ENCODE measurements around the gene PUS7L. TPM values are rescaled to one million over a fixed set of nuclear protein-coding genes. Genes with fewer than 3 reads are reported as not detected.
A peak's percentile ranks its signal among the peaks of the same experiment; 100 is the strongest.
"Not testable (repeated sequence)": the region's sequence is repeated elsewhere in the genome, so short reads cannot be mapped to it uniquely, and the experiment has no call there.

PUS7L gene
- total RNA-seq, 4 donors from 2014 or later = 5.3 to 22.2 (median 14.6) TPM

- intact Hi-C loops (cut with DNase I) = no loop called here
These were observed 5.2 kb upstream of the PUS7L start for GRCh38 chr12:43763769-43764168.

GRCh38 chr12:43762596-43762995 is 4.0 kb upstream of the PUS7L start:
- TF ChIP-seq CTCF (IDR thresholded peaks at IDR 0.05) (no peak), POLR2A (IDR thresholded peaks at IDR 0.05) (no peak)
- no peaks in the 10 kb centered on the region for H3K9me3 ChIP-seq
- no peak for DNase-seq
- H3K36me3 ChIP-seq = peaks cover 0 to 10% (median 0%) of the 10 kb centered on the region in 3 donors
- intact Hi-C loops (cut with DNase I) = no loop called here
- peak overlapping the region in 2 of 4 donors; percentile 27 to 60 for H3K27ac ChIP-seq
- no peaks in the 10 kb centered on the region for H3K27me3 ChIP-seq
- peaks cover 5 to 46% (median 22%) of the 10 kb centered on the region in 3 donors for H3K4me1 ChIP-seq
- H3K4me3 ChIP-seq = no peak overlapping the region

More at GRCh38 chr12:43763769-43764168, 5.2 kb upstream of the PUS7L start:
- Histone ChIP-seq H3K27me3 (no peaks in the 10 kb centered on the region), H3K27ac (no peak overlapping the region), H3K36me3 (peaks cover 0 to 20% (median 0%) of the 10 kb centered on the region in 3 donors), H3K4me1 (peaks cover 5 to 39% (median 17%) of the 10 kb centered on the region in 3 donors), H3K4me3 (no peak overlapping the region), H3K9me3 (no peaks in the 10 kb centered on the region)
- no peak for DNase-seq
- TF ChIP-seq CTCF (IDR thresholded peaks at IDR 0.05) (no peak), POLR2A (IDR thresholded peaks at IDR 0.05) (no peak)

DNA sequence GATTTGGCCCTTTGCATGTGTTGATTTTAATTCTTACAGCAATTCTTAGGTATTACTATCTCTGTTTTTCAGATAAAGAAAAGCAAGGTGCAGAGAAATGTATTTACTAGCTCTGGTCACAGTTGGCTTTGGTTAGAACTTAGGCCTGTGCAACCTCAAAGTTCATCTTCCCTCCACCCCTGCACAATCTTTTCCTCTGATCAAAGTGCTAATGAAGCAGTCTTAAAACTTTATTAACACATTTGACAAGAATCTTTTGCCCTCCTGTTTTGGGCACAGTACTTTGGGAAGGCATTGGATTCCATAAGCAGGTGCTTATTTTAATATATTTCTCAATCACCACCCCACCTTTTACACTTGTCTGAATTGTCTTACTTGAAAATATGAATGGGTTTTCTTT is 2.9 kb upstream of the PUS7L start:
- intact Hi-C loops (cut with DNase I) = no loop called here
- H3K27ac ChIP-seq = peak overlapping the region in 1 of 4 donors; percentile 95
- H3K27me3 ChIP-seq = no peaks in the 10 kb centered on the region
- TF ChIP-seq POLR2A (IDR thresholded peaks at IDR 0.05) = no peak
- peak overlapping the region in 3 of 4 donors; percentile 1 to 62 (median 1) for H3K4me3 ChIP-seq
- H3K4me1 ChIP-seq = peaks cover 5 to 54% (median 27%) of the 10 kb centered on the region in 3 donors
- no peaks in the 10 kb centered on the region for H3K9me3 ChIP-seq
- H3K36me3 ChIP-seq = peaks cover 0 to 10% (median 0%) of the 10 kb centered on the region in 3 donors
- no peak for DNase-seq

DNA sequence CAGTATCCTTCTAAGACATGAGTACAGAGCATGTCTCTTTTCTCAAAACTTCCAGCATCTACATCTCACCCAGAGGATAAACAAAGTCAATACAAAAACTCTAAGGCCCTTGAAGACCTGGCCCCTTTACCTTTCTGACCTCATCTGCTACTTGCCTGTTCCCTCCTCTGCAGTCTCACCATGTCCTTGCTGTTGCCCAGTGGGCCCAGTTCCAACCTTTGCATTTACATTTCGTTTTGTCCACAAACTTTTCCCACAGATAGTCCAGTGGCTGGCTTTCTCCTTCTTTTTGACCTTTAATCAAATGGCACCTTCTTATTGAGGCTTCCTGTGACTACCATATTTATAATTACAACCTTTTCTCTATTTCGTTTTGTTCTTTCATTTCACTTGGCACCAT is 1.8 kb upstream of the PUS7L start:
- intact Hi-C loops (cut with DNase I) = no loop called here
- WGBS, 2 donors = 65 to 66% methylated on average over 2 of the region's 2 CpGs
- Histone ChIP-seq H3K27ac (peak overlapping the region in 2 of 4 donors; percentile 90 to 95), H3K4me3 (peak overlapping the region; percentile 52 to 82 (median 66)), H3K9me3 (no peaks in the 10 kb centered on the region), H3K4me1 (peaks cover 5 to 54% (median 27%) of the 10 kb centered on the region in 3 donors), H3K36me3 (peaks cover 0 to 10% (median 0%) of the 10 kb centered on the region in 3 donors), H3K27me3 (no peaks in the 10 kb centered on the region)
- no peak for TF ChIP-seq POLR2A (IDR thresholded peaks at IDR 0.05)
- TF ChIP-seq CTCF (IDR thresholded peaks at IDR 0.05) = no peak
- no peak for DNase-seq

DNA sequence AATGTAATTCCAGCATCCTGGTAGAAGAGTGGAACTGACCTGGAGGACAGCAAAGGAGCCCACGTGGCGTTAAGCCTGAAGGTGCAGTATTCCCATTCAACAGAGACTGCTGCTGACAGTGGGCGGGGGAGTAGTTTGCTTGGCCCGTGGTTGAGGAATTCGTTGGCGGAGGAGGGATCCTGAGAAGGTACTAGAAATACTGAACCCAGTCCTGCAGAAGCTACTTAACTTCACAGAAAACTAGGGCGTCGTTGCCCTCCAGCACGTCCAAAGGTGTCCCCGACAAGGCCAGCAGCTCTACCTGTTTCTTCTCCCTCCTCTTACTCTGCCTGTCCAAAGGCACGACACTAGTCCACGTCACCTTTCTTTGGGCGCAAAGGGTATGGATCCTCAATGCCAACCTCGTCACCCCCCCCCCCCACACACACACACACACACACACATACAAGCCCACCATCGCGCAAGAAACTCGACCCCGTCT is 303 bp downstream of the PUS7L start:
- H3K4me3 ChIP-seq = peak overlapping the region; percentile 52 to 82 (median 66)
- no peak for DNase-seq
- intact Hi-C loops (cut with DNase I) = no loop called here
- H3K36me3 ChIP-seq = peaks cover 0 to 19% (median 0%) of the 10 kb centered on the region in 3 donors
- H3K4me1 ChIP-seq = peaks cover 5 to 54% (median 27%) of the 10 kb centered on the region in 3 donors
- WGBS, 2 donors = 0 to 2% methylated on average over 8 to 18 of the region's 18 CpGs
- TF ChIP-seq POLR2A (IDR thresholded peaks at IDR 0.05) = no peak
- no peak for TF ChIP-seq CTCF (IDR thresholded peaks at IDR 0.05)
- no peaks in the 10 kb centered on the region for H3K27me3 ChIP-seq
- H3K27ac ChIP-seq = peak overlapping the region; percentile 90 to 95 (median 94)
- H3K9me3 ChIP-seq = no peaks in the 10 kb centered on the region

DNA sequence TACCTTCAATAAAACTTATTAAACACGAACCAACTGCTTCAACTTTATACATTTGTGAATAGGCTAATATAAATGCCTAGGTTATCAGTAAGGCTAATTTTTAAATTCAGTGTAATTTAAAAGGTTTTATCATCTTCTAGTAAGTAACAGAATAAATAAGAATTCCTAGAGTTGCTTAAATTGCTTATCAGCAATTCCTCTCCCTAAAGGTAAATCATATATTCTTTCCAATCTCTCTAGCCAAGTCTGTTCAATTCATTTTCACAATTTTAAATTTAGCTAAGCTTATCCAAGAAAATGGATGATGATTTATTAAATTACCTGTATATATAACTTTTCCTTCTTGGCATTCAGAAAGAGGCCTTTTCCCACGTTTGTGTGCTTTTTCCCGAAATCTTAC is 4.6 kb downstream of the PUS7L start:
- Histone ChIP-seq H3K4me3 (no peak overlapping the region), H3K9me3 (no peaks in the 10 kb centered on the region), H3K4me1 (peaks cover 0 to 15% (median 10%) of the 10 kb centered on the region in 3 donors), H3K36me3 (peaks cover 0 to 25% (median 0%) of the 10 kb centered on the region in 3 donors), H3K27ac (no peak overlapping the region), H3K27me3 (no peaks in the 10 kb centered on the region)
- intact Hi-C loops (cut with DNase I) = no loop called here
- TF ChIP-seq POLR2A (IDR thresholded peaks at IDR 0.05) = no peak
- no peak for DNase-seq
- WGBS, 2 donors = 92 to 93% methylated on average over 3 of the region's 3 CpGs

DNA sequence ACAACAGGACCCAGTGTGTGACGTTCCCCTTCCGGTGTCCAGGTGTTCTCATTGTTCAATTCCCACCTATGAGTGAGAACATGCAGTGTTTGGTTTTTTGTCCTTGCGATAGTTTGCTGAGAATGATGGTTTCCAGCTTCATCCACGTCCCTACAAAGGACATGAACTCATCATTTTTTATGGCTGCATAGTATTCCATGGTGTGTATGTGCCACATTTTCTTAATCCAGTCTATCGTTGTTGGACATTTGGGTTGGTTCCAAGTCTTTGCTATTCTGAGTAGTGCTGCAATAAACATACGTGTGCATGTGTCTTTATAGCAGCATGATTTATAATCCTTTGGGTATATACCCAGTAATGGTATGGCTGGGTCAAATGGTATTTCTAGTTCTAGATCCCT is 7.2 kb downstream of the PUS7L start:
- H3K9me3 ChIP-seq; DNase-seq; H3K27ac ChIP-seq; intact Hi-C loops (cut with DNase I); H3K4me3 ChIP-seq; H3K4me1 ChIP-seq; H3K27me3 ChIP-seq: not testable (repeated sequence)
- H3K36me3 ChIP-seq = peaks cover 0 to 32% (median 0%) of the 10 kb centered on the region in 3 donors
- WGBS, 2 donors = 94% methylated on average over 2 to 3 of the region's 6 CpGs
